C4-2B (cell line): ENCODE measurements around the gene ATP4B.

ENCODE experiments used
- H3K27ac ChIP-seq: fragments of 450-650 bp; 2 replicates; pipeline ENCODE4 v1.5.1; 2017
- ZFX ChIP-seq: fragments of 450-650 bp; IDR thresholded peaks from 2 replicates; pipeline ENCODE4 v1.6.1; 2017
- TF ChIP-seq, protein P1 (sequence below): fragments of 450-650 bp; conservative IDR thresholded peaks from 2 replicates; pipeline ENCODE4 v1.5.1; 2017; ENCODE audit warnings: mild to moderate bottlenecking

ATP4B gene

DNA sequence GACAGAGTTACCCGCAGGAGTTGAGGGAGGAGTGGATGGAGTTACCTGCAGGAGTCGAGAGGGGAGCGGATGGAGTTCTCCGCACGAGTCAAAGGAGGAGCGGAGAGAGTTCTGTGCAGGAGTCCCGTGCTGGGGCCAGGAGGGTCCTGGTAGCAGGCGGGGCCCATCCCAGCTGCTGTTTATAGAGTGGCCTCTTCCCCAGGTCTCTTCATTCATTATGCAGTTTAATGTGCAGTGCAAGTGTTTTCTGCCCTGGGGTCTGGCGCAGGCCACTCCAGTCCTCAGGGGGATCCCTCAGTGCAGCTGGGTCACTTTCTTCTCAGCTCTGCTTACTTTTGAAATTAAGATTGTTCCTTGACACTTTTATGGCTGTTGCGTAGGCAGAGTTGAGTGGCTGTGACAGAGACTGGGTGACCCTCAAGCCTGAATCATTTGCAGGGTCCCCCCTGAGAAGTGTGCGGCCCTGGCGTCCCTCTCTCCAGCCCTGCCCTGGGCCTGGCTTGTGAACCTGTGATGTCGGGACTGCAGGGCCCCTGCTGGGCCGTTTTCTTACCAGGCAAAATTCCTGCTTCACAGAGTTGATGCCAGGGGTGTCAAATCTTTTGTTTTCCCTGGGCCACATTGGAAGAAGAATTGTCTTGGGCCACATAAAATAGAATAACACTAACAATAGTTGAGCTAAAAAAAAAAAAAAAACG, 55.6 kb downstream of the ATP4B start:
- TF ChIP-seq, protein P1, sequence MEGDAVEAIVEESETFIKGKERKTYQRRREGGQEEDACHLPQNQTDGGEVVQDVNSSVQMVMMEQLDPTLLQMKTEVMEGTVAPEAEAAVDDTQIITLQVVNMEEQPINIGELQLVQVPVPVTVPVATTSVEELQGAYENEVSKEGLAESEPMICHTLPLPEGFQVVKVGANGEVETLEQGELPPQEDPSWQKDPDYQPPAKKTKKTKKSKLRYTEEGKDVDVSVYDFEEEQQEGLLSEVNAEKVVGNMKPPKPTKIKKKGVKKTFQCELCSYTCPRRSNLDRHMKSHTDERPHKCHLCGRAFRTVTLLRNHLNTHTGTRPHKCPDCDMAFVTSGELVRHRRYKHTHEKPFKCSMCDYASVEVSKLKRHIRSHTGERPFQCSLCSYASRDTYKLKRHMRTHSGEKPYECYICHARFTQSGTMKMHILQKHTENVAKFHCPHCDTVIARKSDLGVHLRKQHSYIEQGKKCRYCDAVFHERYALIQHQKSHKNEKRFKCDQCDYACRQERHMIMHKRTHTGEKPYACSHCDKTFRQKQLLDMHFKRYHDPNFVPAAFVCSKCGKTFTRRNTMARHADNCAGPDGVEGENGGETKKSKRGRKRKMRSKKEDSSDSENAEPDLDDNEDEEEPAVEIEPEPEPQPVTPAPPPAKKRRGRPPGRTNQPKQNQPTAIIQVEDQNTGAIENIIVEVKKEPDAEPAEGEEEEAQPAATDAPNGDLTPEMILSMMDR = no peak
- TF ChIP-seq ZFX = no peak
- H3K27ac ChIP-seq = no peak overlapping the region

DNA sequence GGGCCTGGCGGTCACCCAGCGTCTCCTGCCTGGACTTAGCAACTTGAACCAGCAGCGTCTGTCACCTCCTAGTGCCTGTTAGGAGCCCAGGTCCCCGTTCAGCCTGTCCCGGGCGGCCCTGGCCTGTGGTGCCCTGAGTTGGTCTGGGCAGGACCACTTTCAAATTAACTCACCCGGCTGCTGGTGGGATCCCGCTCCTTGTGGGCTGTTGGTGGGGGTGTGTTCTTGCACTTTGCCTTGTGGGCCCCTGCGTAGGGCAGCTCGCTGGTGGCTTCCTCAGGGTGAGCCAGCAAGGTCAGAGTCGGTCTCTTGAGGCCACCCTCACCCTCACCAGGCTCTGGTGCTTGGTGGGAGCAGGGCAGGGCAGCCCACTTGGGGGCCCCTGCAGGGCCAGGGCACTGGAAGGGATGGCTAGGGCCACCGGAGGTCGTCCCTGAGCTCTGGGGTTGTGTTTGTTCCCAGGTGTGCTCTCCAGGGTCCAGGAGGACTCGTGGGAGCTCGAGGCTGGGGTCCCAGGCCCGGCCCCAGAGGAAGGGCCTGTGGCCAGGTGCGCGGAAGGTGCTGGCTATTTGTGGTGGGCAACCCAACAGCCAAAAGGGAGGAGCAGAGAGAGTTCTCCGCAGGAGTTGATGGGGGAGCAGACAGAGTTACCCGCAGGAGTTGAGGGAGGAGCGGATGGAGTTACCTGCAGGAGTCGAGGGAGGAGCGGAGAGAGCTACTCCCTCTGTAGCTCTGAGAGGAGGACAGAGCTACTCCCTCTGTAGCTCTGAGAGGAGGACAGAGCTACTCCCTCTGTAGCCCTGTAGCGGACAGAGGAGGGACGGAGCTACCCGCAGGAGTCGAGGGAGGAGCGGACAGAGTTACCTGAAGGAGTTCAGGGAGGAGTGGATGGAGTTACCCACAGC, 56.6 kb downstream of the ATP4B start:
- no peak for TF ChIP-seq ZFX
- TF ChIP-seq, protein P1 = no peak
- H3K27ac ChIP-seq = no peak overlapping the region

DNA sequence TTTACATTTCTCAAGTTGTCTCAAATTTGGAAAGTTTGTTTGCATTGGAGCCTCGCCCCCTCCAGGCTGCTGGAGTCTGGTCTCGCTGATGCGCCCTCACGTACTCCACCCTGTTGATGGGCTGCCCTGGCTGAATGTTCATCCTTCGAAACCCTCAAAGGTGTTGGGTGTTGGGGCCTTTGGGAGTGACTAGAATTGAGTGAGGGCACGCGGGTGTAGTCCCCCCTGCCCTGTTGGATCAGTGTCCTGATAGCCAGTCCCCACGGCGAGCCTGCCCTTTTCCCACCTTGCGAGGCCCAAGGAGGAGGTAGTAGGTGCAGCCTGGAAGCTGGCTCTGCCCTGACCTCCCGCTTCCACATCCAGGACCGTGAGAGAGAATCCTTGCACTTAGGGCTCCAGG, 58.6 kb downstream of the ATP4B start:
- TF ChIP-seq ZFX = no peak
- TF ChIP-seq, protein P1 = no peak
- H3K27ac ChIP-seq = no peak overlapping the region
